Medulla oblongata (tissue), 1 donor: ENCODE data around the gene CTNNBL1.

Source experiments
- DNase-seq: peaks from one replicate; pipeline ENCODE4 v3.0.0-alpha.2; 2015; ENCODE audit errors: extremely low spot score

Gene CTNNBL1

DNA sequence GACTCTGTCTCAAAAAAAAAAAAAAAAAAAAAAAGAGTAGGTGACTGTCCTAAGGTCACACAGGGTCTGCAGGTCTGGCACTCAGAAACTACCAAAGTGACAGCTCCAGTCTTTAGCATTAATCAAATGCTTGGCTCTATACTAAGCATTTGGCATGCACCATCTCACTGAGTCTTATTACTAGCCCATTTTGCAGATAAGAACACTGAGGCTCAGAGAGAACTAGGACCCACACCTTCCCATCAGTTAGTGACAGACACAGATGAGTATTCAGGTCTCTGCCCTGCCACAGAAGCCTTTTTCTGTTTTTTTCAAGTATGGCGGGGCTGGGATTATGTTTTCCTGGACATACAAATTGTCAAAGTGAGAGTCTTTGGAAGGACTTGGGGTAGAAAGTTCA, 186.0 kb downstream of the CTNNBL1 start:
- no peak for DNase-seq

DNA sequence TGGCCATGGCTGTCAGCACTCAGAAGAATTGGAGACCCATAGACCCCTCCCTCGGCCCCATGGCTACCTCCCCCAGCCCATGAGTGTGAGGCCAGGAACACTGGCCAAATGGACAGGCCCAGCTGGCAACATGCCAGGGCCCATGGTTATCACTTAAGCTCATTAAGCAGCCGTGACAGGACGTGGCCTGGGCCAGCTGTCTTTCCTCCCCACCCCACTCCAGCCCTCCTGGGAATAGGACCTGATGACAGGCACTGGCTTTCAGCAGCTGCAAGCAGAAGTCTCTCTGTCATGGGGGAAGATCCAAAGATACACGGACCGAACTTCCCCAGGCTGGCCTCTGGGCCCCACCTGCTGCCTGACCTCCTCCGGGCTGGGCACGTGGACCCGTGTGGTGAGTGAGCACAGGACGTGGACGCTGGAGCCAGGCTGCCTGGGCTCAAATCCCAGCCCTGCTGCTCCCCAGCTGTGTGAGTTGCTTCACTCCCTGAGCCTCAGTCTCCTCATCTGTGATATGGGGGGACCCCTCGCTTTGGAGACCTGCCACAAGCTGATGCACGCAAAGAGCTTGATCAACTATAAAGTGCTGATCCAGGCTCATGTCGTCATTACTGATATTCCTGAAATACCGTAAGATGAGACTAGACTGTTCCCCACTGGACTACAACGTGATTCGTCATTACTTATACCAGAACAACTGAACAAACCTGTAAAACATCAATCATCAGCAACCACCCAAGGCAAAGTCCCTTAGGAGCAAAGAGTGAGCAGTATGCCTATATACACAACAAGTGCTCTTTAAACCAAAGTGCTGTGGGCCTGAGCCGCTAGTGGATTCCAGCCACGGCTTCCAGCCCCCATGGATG, 187.1 kb downstream of the CTNNBL1 start:
- DNase-seq = no peak

DNA sequence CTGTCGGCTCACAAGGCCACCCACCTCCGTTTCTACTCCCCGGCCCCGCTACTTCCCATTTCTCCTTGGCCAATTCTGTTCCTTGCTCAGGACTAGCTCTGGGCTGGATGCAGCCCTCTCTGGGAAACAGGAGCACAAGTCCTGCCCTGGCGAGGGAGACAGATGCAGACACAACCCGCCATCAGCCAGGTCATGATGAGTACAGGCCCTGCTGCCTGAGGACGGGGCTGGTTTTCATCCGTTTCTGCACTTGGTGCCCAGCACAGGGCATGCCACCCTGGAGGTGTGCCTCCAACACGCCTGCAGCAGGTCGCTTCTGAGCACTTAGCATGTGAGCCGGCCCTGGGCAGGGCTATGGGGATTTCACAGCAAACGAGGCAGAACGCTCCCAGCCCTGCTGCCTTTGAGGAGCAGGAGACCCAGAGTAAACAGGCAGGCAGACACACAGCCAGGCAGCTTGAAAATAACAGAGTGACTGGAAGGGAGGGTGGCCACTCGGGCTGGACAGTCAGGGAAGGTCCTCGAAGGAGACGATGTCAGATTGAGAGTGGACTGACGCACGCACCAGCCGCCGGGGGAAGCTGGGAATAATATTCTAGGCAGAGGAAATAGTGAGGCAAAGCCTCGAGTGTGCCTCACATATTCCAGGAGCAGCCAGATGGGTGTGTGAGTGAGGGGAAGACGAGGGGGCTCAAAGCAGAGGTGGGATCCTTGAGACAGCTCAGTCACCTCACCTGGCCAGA, 187.9 kb downstream of the CTNNBL1 start:
- DNase-seq = no peak

- no peak for DNase-seq
Measured at GRCh38 chr20:37882961-37883712, 189.3 kb downstream of the CTNNBL1 start.

GRCh38 chr20:37885042-37885441, 191.2 kb downstream of the CTNNBL1 start:
- DNase-seq = no peak

GRCh38 chr20:37885593-37886503, 192.0 kb downstream of the CTNNBL1 start:
- DNase-seq = no peak

- DNase-seq = no peak
Measured at GRCh38 chr20:37886851-37887297, 193.0 kb downstream of the CTNNBL1 start.

DNA sequence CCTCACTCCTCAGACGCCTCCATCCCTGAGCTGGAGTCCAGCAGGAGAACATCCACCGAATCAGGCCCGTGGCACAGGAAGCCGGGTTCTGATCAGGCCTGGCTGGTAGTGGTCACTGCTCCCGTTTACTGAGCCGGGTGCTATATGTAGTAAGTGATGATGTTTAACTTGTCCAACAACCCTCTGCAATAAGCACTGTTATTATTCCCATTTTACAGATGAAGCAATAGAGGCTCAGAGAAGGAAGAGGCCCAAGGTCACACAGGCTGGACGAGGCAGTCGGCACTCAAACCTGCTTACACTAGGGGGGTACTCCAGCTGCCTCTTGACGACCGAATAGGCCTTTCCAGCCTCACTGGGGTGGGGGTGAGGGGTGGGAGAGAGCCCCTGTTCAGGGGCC, 194.8 kb downstream of the CTNNBL1 start:
- DNase-seq = no peak

DNA sequence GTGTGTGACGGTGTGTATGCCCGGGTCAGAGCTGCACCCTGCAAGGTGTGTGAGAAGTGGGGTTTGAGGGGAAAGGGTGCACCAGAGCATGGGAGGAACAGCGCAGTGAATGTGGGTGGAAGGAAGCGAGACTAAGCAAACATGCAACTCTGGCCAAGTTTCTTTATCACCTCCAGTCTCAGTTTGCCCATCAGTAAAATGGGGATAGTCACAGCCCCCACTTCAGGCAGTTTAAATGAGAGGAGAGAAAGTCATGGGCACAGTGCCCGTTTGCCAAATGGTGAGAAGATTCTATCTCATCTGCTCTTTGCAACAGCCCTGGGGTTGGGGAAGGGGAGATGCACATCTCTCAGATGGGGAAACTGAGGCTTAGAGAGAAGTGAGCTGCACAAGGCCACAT, 196.3 kb downstream of the CTNNBL1 start:
- no peak for DNase-seq

GRCh38 chr20:37890643-37891042, 196.8 kb downstream of the CTNNBL1 start:
- no peak for DNase-seq

- DNase-seq = no peak
Measured at GRCh38 chr20:37892001-37892400, 198.2 kb downstream of the CTNNBL1 start.

GRCh38 chr20:37893566-37894241, 199.9 kb downstream of the CTNNBL1 start:
- DNase-seq = no peak

DNA sequence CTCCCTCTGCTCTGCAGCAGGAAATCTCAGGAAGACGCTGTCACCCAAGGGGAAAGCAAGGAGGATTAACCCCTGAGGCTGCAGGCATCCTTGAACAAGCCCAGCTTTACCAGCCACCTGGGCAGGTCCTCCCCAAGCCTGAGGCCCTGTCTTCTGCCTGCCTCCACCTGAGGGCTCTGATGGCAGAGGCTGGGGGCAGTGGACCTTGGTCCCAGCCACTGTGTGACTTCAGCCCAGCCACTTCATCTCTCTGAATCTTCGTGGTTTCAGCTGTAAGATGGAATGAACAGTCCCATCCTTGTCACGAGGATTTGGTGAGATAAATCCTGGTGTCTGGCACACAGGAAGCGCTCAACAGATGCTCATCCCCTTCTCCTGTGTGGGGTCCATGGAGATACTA, 200.6 kb downstream of the CTNNBL1 start:
- no peak for DNase-seq

DNA sequence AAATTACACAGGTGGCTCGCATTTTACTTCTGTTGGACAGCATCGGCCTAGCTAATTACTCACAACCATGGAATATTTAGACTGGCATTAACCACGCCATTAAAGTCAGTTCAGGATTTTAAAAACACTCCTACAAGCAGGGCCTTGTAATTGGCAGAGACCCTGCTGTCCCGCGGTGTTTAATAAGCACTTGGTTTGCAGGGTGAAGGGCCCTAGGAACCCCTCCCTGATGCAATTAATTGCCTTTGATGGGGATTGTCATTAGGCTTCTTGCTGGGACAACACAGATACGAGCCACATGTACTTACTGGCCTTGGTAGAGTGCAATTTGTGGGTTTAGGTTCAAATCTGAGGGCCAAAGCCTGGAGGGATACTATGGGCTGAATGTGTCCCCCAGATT, 201.3 kb downstream of the CTNNBL1 start:
- DNase-seq = no peak

DNA sequence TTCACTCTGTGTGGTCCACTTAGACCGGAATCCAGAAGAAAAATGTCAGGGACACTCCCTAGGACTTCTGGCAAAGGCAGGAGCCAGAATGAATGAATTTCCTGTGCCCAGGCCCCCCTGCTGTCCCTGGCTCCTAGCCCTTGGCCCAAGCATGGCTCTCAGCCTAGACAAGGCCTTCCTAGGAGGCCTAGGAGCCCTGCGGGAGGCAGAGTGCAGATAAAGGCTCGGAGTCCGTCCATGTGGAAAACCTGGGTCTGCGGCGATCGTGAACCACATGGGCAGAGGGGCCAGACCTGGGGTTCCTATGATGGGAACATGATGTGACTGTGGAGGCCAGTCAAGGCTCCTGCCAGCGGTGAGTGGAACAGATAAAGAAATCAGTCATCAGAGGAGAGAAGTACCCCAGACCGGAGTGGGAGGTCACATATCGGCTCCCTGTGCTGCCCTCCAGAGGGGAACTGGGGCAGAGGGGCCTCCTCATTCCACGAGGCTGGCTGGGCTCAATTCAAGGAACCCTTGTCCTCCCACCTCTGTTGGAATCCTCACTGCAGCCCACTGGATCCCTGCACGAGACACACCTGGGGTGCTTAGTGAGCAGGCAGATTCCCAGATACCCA, 203.2 kb downstream of the CTNNBL1 start:
- peak; percentile 18 for DNase-seq

DNA sequence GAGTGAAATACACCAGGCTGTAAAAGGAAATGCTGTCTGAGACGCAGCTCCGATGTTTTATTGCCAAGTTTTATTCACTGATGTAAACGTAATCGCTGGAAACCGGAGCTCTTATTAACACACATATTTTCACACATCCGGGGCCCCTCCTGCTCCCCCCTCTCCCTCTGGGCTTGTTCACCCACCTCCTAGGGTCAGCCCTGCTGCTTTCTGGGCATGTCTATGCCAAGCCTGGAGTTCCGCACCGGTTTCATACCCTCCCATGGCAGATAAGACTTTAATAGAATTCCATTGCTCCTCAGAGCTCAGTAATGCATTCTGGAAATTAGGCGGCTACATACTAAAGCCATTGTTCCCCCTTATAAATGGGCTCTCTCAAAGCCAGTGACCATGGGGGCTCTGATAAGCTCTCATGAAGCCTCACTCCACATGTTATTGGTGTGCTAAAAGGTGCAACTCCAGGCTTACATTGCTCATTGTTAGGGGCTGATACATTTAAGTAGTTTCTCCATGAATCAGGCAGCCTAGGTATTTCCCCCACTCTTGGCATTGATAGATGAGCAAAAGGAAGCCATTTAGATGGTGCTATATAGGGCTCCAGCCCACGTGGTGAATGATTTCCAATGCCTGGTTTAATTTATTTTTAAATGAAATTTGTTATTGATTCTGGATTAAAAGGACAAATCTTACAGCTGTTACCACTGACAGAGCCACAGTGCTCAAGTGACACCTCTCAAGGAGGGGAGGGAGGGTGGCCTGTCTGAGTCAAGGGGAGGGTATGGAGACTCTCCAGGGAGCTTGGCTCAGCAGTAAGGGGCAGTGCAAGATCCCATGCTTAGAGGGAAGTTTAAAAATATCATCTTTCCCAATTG, 204.6 kb downstream of the CTNNBL1 start:
- peak; percentile 32 for DNase-seq

GRCh38 chr20:37899105-37900045, 205.5 kb downstream of the CTNNBL1 start:
- no peak for DNase-seq

GRCh38 chr20:37901240-37901639, 207.4 kb downstream of the CTNNBL1 start:
- no peak for DNase-seq
